Choroid plexus epithelial cell (primary cell): ENCODE data around the gene TSN.
"Not testable (repeated sequence)": the region's sequence is repeated elsewhere in the genome, so short reads cannot be mapped to it uniquely, and the experiment has no call there.

Experiments used
- DNase-seq: peaks from one replicate; pipeline ENCODE4 v3.0.0-alpha.2; 2010; ENCODE audit warnings: low read depth
- H3K4me3 ChIP-seq: 2 replicates; pipeline ENCODE4 v1.5.1; 2011; ENCODE audit warnings: low read depth, mild to moderate bottlenecking, control low read depth, low read length, moderate library complexity
- TF ChIP-seq, protein P1 (sequence below): conservative IDR thresholded peaks from 2 replicates; pipeline ENCODE4 v1.5.1; 2011; ENCODE audit warnings: low read depth, mild to moderate bottlenecking, control low read depth, inconsistent platforms, low read length, moderate library complexity

TSN gene

GRCh38 chr2:121731366-121731765, 24.1 kb upstream of the TSN start:
- no peak for DNase-seq
- no peak overlapping the region for H3K4me3 ChIP-seq
- TF ChIP-seq, protein P1, sequence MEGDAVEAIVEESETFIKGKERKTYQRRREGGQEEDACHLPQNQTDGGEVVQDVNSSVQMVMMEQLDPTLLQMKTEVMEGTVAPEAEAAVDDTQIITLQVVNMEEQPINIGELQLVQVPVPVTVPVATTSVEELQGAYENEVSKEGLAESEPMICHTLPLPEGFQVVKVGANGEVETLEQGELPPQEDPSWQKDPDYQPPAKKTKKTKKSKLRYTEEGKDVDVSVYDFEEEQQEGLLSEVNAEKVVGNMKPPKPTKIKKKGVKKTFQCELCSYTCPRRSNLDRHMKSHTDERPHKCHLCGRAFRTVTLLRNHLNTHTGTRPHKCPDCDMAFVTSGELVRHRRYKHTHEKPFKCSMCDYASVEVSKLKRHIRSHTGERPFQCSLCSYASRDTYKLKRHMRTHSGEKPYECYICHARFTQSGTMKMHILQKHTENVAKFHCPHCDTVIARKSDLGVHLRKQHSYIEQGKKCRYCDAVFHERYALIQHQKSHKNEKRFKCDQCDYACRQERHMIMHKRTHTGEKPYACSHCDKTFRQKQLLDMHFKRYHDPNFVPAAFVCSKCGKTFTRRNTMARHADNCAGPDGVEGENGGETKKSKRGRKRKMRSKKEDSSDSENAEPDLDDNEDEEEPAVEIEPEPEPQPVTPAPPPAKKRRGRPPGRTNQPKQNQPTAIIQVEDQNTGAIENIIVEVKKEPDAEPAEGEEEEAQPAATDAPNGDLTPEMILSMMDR = no peak

DNA sequence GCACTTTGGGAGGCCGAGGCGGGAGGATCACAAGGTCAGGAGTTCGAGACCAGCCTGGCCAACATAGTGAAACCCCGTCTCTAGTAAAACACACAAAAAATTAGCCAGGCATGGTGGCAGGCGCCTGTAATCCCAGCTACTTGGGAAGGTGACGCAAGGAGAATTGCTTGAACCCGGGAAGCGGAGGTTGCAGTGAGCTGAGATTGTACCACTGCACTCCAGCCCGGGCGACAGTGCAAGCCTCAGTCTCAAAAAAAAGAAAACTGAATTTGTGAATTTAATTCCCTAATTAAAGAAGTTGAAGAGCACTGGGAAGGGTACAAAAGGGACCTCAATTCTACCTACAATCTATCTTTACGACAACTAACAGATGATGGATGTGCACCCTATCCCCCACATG, 20.9 kb upstream of the TSN start:
- not testable (repeated sequence) for DNase-seq, H3K4me3 ChIP-seq

- peak overlapping the region; percentile 97 for H3K4me3 ChIP-seq
- peak; percentile 35 for DNase-seq
- TF ChIP-seq, protein P1 = peak; percentile 1
Observed at GRCh38 chr2:121735518-121736074, 19.9 kb upstream of the TSN start.

- peak overlapping the region; percentile 97 for H3K4me3 ChIP-seq
- DNase-seq = no peak
- TF ChIP-seq, protein P1 = no peak
Observed at GRCh38 chr2:121736140-121736461, 19.4 kb upstream of the TSN start.

GRCh38 chr2:121736462-121737336, 18.8 kb upstream of the TSN start, which contains the start of gene NIFK:
NIFK (minus strand) TSS chr2:121736875; CDS start chr2:121736850, 25 bp downstream.
- peak within 1 kb of the TSS; percentile 97 for H3K4me3 ChIP-seq
- DNase-seq = peak; percentile 98
- TF ChIP-seq, protein P1 = no peak

GRCh38 chr2:121740973-121741372, 14.5 kb upstream of the TSN start:
- H3K4me3 ChIP-seq = no peak overlapping the region
- TF ChIP-seq, protein P1 = no peak
- no peak for DNase-seq

DNA sequence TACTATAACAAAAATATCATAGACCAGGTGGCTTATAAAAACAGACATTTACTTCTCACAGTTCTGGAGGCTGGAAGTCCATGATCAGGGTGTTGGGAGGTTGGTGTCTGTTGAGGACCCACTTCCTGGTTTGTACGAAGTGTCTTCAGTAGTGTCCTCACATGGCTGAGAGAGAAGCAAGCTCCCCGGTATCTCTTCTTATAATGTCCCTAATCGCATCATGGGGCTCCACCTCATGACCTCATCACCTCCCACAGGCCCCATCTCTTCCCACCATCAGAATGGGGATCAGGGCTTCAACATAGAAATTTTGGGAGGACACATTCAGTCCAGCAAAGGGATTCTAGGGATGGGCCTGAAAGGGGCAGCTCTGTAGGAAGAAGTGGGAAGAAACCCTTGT, 14.0 kb upstream of the TSN start:
- no peak overlapping the region for H3K4me3 ChIP-seq
- DNase-seq = no peak
- TF ChIP-seq, protein P1 = no peak
